Measurements from ENCODE around the gene ABCB9. TPM values are rescaled to one million over a fixed set of nuclear protein-coding genes. Genes with fewer than 3 reads are reported as not detected.
A peak's percentile ranks its signal among the peaks of the same experiment; 100 is the strongest.

Gene ABCB9
- total and polyA plus RNA-seq, 7 donors: 1.2 to 5.3 (median 3.0) TPM

- Histone ChIP-seq H3K27me3 (no peaks in the 10 kb centered on the region), H3K4me3 (no peak overlapping the region), H3K36me3 (peaks cover 0 to 18% (median 6%) of the 10 kb centered on the region in 4 donors), H3K27ac (no peak overlapping the region), H3K9me3 (no peaks in the 10 kb centered on the region), H3K4me1 (no peaks in the 10 kb centered on the region)
- intact Hi-C loops (cut with DNase I): no loop called here
- TF ChIP-seq POLR2A (IDR thresholded peaks at IDR 0.05) (no peak), POLR2AphosphoS5 (IDR thresholded peaks at IDR 0.05) (no peak), EP300 (IDR thresholded peaks at IDR 0.05) (no peak)
- TF ChIP-seq, protein P1, sequence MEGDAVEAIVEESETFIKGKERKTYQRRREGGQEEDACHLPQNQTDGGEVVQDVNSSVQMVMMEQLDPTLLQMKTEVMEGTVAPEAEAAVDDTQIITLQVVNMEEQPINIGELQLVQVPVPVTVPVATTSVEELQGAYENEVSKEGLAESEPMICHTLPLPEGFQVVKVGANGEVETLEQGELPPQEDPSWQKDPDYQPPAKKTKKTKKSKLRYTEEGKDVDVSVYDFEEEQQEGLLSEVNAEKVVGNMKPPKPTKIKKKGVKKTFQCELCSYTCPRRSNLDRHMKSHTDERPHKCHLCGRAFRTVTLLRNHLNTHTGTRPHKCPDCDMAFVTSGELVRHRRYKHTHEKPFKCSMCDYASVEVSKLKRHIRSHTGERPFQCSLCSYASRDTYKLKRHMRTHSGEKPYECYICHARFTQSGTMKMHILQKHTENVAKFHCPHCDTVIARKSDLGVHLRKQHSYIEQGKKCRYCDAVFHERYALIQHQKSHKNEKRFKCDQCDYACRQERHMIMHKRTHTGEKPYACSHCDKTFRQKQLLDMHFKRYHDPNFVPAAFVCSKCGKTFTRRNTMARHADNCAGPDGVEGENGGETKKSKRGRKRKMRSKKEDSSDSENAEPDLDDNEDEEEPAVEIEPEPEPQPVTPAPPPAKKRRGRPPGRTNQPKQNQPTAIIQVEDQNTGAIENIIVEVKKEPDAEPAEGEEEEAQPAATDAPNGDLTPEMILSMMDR (IDR thresholded peaks at IDR 0.05): no peak
- DNase-seq: no peak
- 85 to 86% methylated on average over 2 of the region's 2 CpGs for WGBS, 2 donors
Measured at GRCh38 chr12:122956035-122956434, 10.2 kb downstream of the ABCB9 start.

GRCh38 chr12:122955156-122955555 lies 11.1 kb downstream of the ABCB9 start:
- H3K4me3 ChIP-seq: no peak overlapping the region
- intact Hi-C loops (cut with DNase I): no loop called here

GRCh38 chr12:122951979-122952892 lies 14.0 kb downstream of the ABCB9 start:
- TF ChIP-seq POLR2A (IDR thresholded peaks at IDR 0.05) (no peak), EP300 (IDR thresholded peaks at IDR 0.05) (no peak), POLR2AphosphoS5 (IDR thresholded peaks at IDR 0.05) (peak in 1 of 4 donors; percentile 4)
- TF ChIP-seq, protein P1 (IDR thresholded peaks at IDR 0.05): peak; percentile 67 to 83 (median 80)
- Histone ChIP-seq H3K36me3 (no peaks in the 10 kb centered on the region), H3K27ac (no peak overlapping the region), H3K9me3 (no peaks in the 10 kb centered on the region), H3K4me1 (peaks cover 0 to 3% (median under 1%) of the 10 kb centered on the region in 4 donors), H3K4me3 (no peak overlapping the region), H3K27me3 (no peaks in the 10 kb centered on the region)
- WGBS, 2 donors: 65 to 71% methylated on average over 12 of the region's 12 CpGs
- peak; percentile 80 for DNase-seq
- intact Hi-C loops (cut with DNase I): loop anchor here (1.0 kb wide), 2 partner anchors 92 to 159 kb away; no protein-coding TSS in a partner anchor

More at GRCh38 chr12:122955156-122955555, 11.1 kb downstream of the ABCB9 start:
- H3K9me3 ChIP-seq: no peaks in the 10 kb centered on the region
- H3K27ac ChIP-seq: no peak overlapping the region
- peaks cover 0 to 16% (median 6%) of the 10 kb centered on the region in 4 donors for H3K36me3 ChIP-seq
- DNase-seq: no peak
- no peaks in the 10 kb centered on the region for H3K4me1 ChIP-seq
- TF ChIP-seq EP300 (IDR thresholded peaks at IDR 0.05): no peak
- TF ChIP-seq, protein P1 (IDR thresholded peaks at IDR 0.05): no peak
- no peak for TF ChIP-seq POLR2A (IDR thresholded peaks at IDR 0.05)
- no peak for TF ChIP-seq POLR2AphosphoS5 (IDR thresholded peaks at IDR 0.05)
- H3K27me3 ChIP-seq: no peaks in the 10 kb centered on the region
- WGBS, 2 donors: 81 to 85% methylated on average over 8 of the region's 8 CpGs

DNA sequence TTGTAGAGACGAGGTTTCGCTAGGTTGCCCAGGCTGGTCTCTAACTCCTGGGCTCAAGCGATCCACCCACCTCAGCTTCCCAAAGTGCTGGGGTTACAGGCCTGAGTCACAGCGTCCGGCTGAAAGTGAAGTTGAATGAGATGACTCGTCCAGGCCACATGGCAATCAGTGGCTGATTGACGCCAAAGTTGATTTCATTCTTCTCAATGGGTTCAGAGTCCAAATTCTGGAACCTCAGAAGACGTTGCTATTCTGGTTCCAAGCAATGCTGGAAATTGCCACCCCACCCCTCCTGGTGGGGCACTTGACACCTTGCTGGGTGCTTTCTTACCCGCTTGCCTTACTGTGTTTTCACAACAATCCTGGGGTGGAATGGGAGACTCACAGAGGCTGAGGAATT lies 14.9 kb downstream of the ABCB9 start:
- H3K4me1 ChIP-seq: peaks cover 0 to 9% (median 3%) of the 10 kb centered on the region in 4 donors
- no peaks in the 10 kb centered on the region for H3K36me3 ChIP-seq
- intact Hi-C loops (cut with DNase I): no loop called here
- 33 to 75% methylated on average over 9 of the region's 9 CpGs for WGBS, 2 donors
- no peaks in the 10 kb centered on the region for H3K9me3 ChIP-seq
- no peaks in the 10 kb centered on the region for H3K27me3 ChIP-seq
- DNase-seq: no peak
- H3K27ac ChIP-seq: no peak overlapping the region
- TF ChIP-seq EP300 (IDR thresholded peaks at IDR 0.05): no peak
- no peak for TF ChIP-seq POLR2A (IDR thresholded peaks at IDR 0.05)
- TF ChIP-seq POLR2AphosphoS5 (IDR thresholded peaks at IDR 0.05): no peak
- TF ChIP-seq, protein P1 (IDR thresholded peaks at IDR 0.05): no peak
- H3K4me3 ChIP-seq: no peak overlapping the region

All from sigmoid colon (tissue), 7 donors.